PC-9 (cell line): Measurements from ENCODE around the gene NFE2.

Experiments
- CTCF ChIP-seq: fragments of 200-600 bp; sonication (generic); conservative IDR thresholded peaks from 2 replicates; pipeline ENCODE4 v1.6.1; 2017; ENCODE audit warnings: mixed run types, antibody characterized with exemption, mild to moderate bottlenecking, moderate library complexity
- EZH2 ChIP-seq: fragments of 200-600 bp; sonication (generic); IDR thresholded peaks from 2 replicates; pipeline ENCODE4 v1.8.0; 2017; ENCODE audit warnings: antibody characterized with exemption, low read depth

- TF ChIP-seq CTCF (no peak), EZH2 (no peak)
Observed at GRCh38 chr12:54349036-54349435, 48.2 kb upstream of the NFE2 start.
